Measurements from ENCODE around the gene TENM3.

TENM3 gene

GRCh38 chr4:182680234-182680653, 437.0 kb downstream of the TENM3 start:
- no peaks in the 10 kb centered on the region for H3K9me3 ChIP-seq (ENCODE audit: control insufficient read depth, low read length)
- no peaks in the 10 kb centered on the region for H3K4me1 ChIP-seq (ENCODE audit: control insufficient read depth, insufficient read depth, low read length, poor library complexity, severe bottlenecking)
- H3K27ac ChIP-seq (ENCODE audit: insufficient read depth, low read length, poor library complexity, severe bottlenecking) = no peak overlapping the region
- H3K36me3 ChIP-seq (ENCODE audit: control insufficient read depth, insufficient read depth, low read length) = no peaks in the 10 kb centered on the region
- no peaks in the 10 kb centered on the region for H3K27me3 ChIP-seq (replicated peaks; ENCODE audit: control insufficient read depth, insufficient read depth, low read length, poor library complexity, severe bottlenecking)
- DNase-seq = no peak
- H3K4me3 ChIP-seq (ENCODE audit: insufficient read depth, low read depth, low read length, poor library complexity, severe bottlenecking) = no peak overlapping the region

DNA sequence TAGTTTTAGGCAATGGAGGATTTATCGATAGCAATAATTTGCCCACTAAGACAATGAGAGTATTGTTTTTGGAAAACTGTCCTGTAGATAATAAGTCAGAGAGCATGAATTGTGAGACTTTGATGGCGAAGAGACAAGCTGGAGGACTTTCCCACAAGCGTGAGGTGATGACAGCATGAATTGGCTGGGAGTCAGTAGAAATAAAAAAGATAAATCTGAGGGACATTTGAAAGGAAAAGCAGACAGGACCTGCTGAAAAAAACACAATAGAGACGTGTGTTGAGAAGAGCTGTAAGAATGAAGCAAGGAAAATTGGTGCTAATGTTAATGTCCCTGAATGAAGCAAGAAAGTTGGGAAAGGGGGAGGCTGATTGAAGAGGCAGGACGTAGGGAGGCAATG, 440.5 kb downstream of the TENM3 start:
- DNase-seq = no peak
- H3K36me3 ChIP-seq (ENCODE audit: control insufficient read depth, insufficient read depth, low read length) = no peaks in the 10 kb centered on the region

GRCh38 chr4:182684796-182685195, 441.6 kb downstream of the TENM3 start:
- Histone ChIP-seq H3K4me3 (ENCODE audit: insufficient read depth, low read depth, low read length, poor library complexity, severe bottlenecking) (no peak overlapping the region), H3K36me3 (ENCODE audit: control insufficient read depth, insufficient read depth, low read length) (no peaks in the 10 kb centered on the region), H3K4me1 (ENCODE audit: control insufficient read depth, insufficient read depth, low read length, poor library complexity, severe bottlenecking) (no peaks in the 10 kb centered on the region), H3K27me3 (replicated peaks; ENCODE audit: control insufficient read depth, insufficient read depth, low read length, poor library complexity, severe bottlenecking) (no peaks in the 10 kb centered on the region), H3K9me3 (ENCODE audit: control insufficient read depth, low read length) (no peaks in the 10 kb centered on the region), H3K27ac (ENCODE audit: insufficient read depth, low read length, poor library complexity, severe bottlenecking) (no peak overlapping the region)
- no peak for DNase-seq

More for the DNA sequence above, 440.5 kb downstream of the TENM3 start:
- Histone ChIP-seq H3K27me3 (replicated peaks; ENCODE audit: control insufficient read depth, insufficient read depth, low read length, poor library complexity, severe bottlenecking) (no peaks in the 10 kb centered on the region), H3K4me1 (ENCODE audit: control insufficient read depth, insufficient read depth, low read length, poor library complexity, severe bottlenecking) (no peaks in the 10 kb centered on the region), H3K9me3 (ENCODE audit: control insufficient read depth, low read length) (no peaks in the 10 kb centered on the region), H3K27ac (ENCODE audit: insufficient read depth, low read length, poor library complexity, severe bottlenecking) (no peak overlapping the region), H3K4me3 (ENCODE audit: insufficient read depth, low read depth, low read length, poor library complexity, severe bottlenecking) (no peak overlapping the region)

DNA sequence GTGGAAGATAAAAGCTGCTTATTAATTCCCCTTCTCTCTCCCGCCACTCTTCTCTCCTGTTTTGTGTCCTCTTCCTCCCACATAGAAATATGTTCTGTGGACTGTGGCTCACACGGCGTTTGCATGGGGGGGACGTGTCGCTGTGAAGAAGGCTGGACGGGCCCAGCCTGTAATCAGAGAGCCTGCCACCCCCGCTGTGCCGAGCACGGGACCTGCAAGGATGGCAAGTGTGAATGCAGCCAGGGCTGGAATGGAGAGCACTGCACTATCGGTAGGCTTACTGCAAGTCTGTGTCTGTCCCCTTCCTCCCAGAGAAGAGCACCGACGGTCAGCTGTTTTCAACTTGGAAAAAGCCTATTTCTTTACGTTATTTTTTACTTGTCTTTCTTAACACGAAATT, 444.9 kb downstream of the TENM3 start:
- H3K27ac ChIP-seq (ENCODE audit: insufficient read depth, low read length, poor library complexity, severe bottlenecking) = no peak overlapping the region
- H3K36me3 ChIP-seq (ENCODE audit: control insufficient read depth, insufficient read depth, low read length) = no peaks in the 10 kb centered on the region
- no peaks in the 10 kb centered on the region for H3K4me1 ChIP-seq (ENCODE audit: control insufficient read depth, insufficient read depth, low read length, poor library complexity, severe bottlenecking)
- no peak overlapping the region for H3K4me3 ChIP-seq (ENCODE audit: insufficient read depth, low read depth, low read length, poor library complexity, severe bottlenecking)
- no peak for DNase-seq
- no peaks in the 10 kb centered on the region for H3K9me3 ChIP-seq (ENCODE audit: control insufficient read depth, low read length)
- no peaks in the 10 kb centered on the region for H3K27me3 ChIP-seq (replicated peaks; ENCODE audit: control insufficient read depth, insufficient read depth, low read length, poor library complexity, severe bottlenecking)

- Histone ChIP-seq H3K27ac (ENCODE audit: insufficient read depth, low read length, poor library complexity, severe bottlenecking) (no peak overlapping the region), H3K36me3 (ENCODE audit: control insufficient read depth, insufficient read depth, low read length) (no peaks in the 10 kb centered on the region), H3K9me3 (ENCODE audit: control insufficient read depth, low read length) (no peaks in the 10 kb centered on the region), H3K27me3 (replicated peaks; ENCODE audit: control insufficient read depth, insufficient read depth, low read length, poor library complexity, severe bottlenecking) (no peaks in the 10 kb centered on the region), H3K4me3 (ENCODE audit: insufficient read depth, low read depth, low read length, poor library complexity, severe bottlenecking) (no peak overlapping the region), H3K4me1 (ENCODE audit: control insufficient read depth, insufficient read depth, low read length, poor library complexity, severe bottlenecking) (no peaks in the 10 kb centered on the region)
- no peak for DNase-seq
These were observed 451.3 kb downstream of the TENM3 start for GRCh38 chr4:182694551-182694950.

DNA sequence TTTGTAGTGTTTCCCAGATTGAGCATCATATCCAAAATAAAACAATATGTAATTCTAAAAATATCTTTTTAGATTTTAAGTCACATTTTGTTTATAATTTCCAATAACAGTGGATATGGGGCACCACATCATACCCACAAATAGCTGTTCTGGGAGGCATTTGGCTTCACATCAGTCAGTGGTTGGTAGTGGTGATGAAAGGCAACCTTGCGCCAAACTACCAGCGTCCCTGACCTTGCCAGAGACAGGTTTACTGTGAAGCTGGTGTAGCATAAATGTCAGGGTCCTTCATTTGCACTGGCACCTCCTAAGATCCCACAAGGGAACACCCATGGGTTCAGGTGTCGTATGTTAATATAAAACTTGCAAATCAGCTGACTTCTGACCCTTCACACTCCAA, 451.8 kb downstream of the TENM3 start:
- H3K9me3 ChIP-seq (ENCODE audit: control insufficient read depth, low read length) = no peaks in the 10 kb centered on the region
- H3K4me3 ChIP-seq (ENCODE audit: insufficient read depth, low read depth, low read length, poor library complexity, severe bottlenecking) = no peak overlapping the region

DNA sequence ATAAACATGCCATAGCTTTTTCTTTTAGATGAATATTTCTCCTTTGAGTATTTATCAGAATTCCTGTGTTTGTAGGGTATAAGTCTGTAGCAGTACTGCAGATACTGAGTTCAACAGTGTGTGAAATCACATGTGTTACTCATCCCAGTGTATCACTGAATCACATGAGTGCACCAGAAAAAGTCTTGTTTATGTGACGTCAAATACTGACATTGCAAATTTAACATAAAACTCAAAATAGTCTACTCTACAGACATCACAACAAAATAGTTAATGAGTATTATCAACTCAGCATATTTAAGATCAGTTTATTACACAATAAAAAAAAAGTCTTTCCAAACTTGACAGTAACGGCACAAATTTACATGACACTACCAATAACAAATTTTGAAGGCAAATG, 452.6 kb downstream of the TENM3 start:
- Histone ChIP-seq H3K4me3 (ENCODE audit: insufficient read depth, low read depth, low read length, poor library complexity, severe bottlenecking) (no peak overlapping the region), H3K27ac (ENCODE audit: insufficient read depth, low read length, poor library complexity, severe bottlenecking) (no peak overlapping the region), H3K36me3 (ENCODE audit: control insufficient read depth, insufficient read depth, low read length) (no peaks in the 10 kb centered on the region), H3K27me3 (replicated peaks; ENCODE audit: control insufficient read depth, insufficient read depth, low read length, poor library complexity, severe bottlenecking) (no peaks in the 10 kb centered on the region), H3K4me1 (ENCODE audit: control insufficient read depth, insufficient read depth, low read length, poor library complexity, severe bottlenecking) (no peaks in the 10 kb centered on the region), H3K9me3 (ENCODE audit: control insufficient read depth, low read length) (no peaks in the 10 kb centered on the region)
- DNase-seq = no peak

More for the DNA sequence above, 451.8 kb downstream of the TENM3 start:
- Histone ChIP-seq H3K27ac (ENCODE audit: insufficient read depth, low read length, poor library complexity, severe bottlenecking) (no peak overlapping the region), H3K36me3 (ENCODE audit: control insufficient read depth, insufficient read depth, low read length) (no peaks in the 10 kb centered on the region), H3K27me3 (replicated peaks; ENCODE audit: control insufficient read depth, insufficient read depth, low read length, poor library complexity, severe bottlenecking) (no peaks in the 10 kb centered on the region), H3K4me1 (ENCODE audit: control insufficient read depth, insufficient read depth, low read length, poor library complexity, severe bottlenecking) (no peaks in the 10 kb centered on the region)
- DNase-seq = no peak

DNA sequence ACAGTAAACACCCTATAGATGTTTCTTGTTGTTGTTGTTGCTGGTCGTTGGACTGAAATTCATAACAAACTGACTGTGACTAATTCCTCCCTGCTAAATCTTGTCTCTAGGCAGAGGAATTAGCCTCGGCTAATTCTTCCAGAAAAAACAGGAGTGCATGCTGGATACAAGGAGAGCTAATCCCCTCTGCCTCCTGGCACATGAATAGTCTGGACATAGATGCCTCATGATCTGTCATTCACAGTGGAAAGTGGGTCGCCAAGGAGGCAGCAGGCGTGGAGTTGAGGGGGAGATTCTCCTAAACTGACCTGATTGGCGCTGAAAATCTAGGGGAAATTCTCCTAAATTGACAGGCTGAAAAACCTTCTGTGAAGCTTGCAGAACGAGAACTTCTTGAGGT, 453.9 kb downstream of the TENM3 start:
- no peak for DNase-seq
- Histone ChIP-seq H3K4me3 (ENCODE audit: insufficient read depth, low read depth, low read length, poor library complexity, severe bottlenecking) (no peak overlapping the region), H3K9me3 (ENCODE audit: control insufficient read depth, low read length) (no peaks in the 10 kb centered on the region), H3K27me3 (replicated peaks; ENCODE audit: control insufficient read depth, insufficient read depth, low read length, poor library complexity, severe bottlenecking) (no peaks in the 10 kb centered on the region), H3K4me1 (ENCODE audit: control insufficient read depth, insufficient read depth, low read length, poor library complexity, severe bottlenecking) (no peaks in the 10 kb centered on the region), H3K27ac (ENCODE audit: insufficient read depth, low read length, poor library complexity, severe bottlenecking) (no peak overlapping the region), H3K36me3 (ENCODE audit: control insufficient read depth, insufficient read depth, low read length) (no peaks in the 10 kb centered on the region)

DNA sequence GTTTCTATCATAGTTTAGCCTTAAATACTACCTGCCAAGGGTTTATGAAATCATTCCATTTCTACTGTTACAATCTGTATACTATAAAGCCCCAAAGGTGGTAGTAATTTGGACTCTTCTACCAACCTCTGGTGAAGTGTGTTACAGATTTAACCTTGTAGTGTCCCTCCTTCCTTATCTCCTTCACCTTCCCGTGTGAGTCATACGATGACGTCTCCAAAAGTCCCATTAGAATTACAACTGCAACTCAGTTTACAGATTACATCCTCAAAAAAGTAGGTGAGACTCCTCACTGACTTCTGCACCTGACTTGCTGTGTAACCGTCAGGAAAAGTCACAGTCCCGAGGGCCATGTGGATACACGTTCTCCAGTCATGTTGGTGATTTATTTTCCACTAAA, 455.0 kb downstream of the TENM3 start:
- Histone ChIP-seq H3K27me3 (replicated peaks; ENCODE audit: control insufficient read depth, insufficient read depth, low read length, poor library complexity, severe bottlenecking) (no peaks in the 10 kb centered on the region), H3K36me3 (ENCODE audit: control insufficient read depth, insufficient read depth, low read length) (no peaks in the 10 kb centered on the region)
- DNase-seq = no peak

DNA sequence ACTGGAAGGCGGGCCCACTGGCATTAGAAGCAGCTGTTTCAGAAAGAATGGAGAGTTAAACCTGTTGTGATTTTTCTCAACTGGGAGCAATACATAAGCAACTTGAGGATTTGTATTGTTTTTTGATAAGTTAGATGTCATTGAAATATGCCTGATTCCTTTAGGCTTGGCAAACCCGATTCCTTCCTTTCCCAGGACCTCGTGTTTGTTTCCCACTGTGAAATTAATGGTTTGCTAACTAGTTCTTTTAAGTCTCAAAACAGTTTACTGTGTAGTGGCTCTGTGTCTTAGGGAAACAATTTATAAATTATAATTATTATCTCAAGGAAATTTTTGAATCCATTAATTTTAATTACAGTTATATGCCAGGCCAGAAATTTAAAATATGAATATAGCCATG, 456.0 kb downstream of the TENM3 start:
- Histone ChIP-seq H3K27ac (ENCODE audit: insufficient read depth, low read length, poor library complexity, severe bottlenecking) (no peak overlapping the region), H3K4me1 (ENCODE audit: control insufficient read depth, insufficient read depth, low read length, poor library complexity, severe bottlenecking) (no peaks in the 10 kb centered on the region), H3K4me3 (ENCODE audit: insufficient read depth, low read depth, low read length, poor library complexity, severe bottlenecking) (no peak overlapping the region), H3K36me3 (ENCODE audit: control insufficient read depth, insufficient read depth, low read length) (no peaks in the 10 kb centered on the region), H3K27me3 (replicated peaks; ENCODE audit: control insufficient read depth, insufficient read depth, low read length, poor library complexity, severe bottlenecking) (no peaks in the 10 kb centered on the region), H3K9me3 (ENCODE audit: control insufficient read depth, low read length) (no peaks in the 10 kb centered on the region)
- DNase-seq = no peak

More for the DNA sequence above, 455.0 kb downstream of the TENM3 start:
- H3K27ac ChIP-seq (ENCODE audit: insufficient read depth, low read length, poor library complexity, severe bottlenecking) = no peak overlapping the region
- no peak overlapping the region for H3K4me3 ChIP-seq (ENCODE audit: insufficient read depth, low read depth, low read length, poor library complexity, severe bottlenecking)
- no peaks in the 10 kb centered on the region for H3K9me3 ChIP-seq (ENCODE audit: control insufficient read depth, low read length)
- H3K4me1 ChIP-seq (ENCODE audit: control insufficient read depth, insufficient read depth, low read length, poor library complexity, severe bottlenecking) = no peaks in the 10 kb centered on the region

DNA sequence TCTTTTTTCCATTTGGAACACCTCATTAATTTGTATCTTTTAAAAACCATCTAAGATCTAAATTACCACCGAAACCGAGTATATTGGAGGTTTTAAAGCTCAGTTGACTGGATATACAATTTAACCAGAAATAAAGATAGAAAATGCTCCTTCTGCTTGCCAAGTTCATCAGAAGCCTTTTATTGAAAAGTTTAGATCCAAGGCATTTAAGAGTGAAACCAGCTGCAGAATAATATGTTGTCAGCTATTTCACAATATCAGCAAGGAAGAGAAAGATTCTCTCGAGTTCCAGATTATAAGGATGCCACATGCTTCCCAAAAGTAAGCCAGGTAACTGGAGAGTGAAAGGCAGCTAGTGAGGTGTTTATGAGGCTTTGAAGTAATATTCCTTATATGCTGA, 456.6 kb downstream of the TENM3 start:
- Histone ChIP-seq H3K4me1 (ENCODE audit: control insufficient read depth, insufficient read depth, low read length, poor library complexity, severe bottlenecking) (no peaks in the 10 kb centered on the region), H3K27ac (ENCODE audit: insufficient read depth, low read length, poor library complexity, severe bottlenecking) (no peak overlapping the region), H3K27me3 (replicated peaks; ENCODE audit: control insufficient read depth, insufficient read depth, low read length, poor library complexity, severe bottlenecking) (no peaks in the 10 kb centered on the region), H3K36me3 (ENCODE audit: control insufficient read depth, insufficient read depth, low read length) (no peaks in the 10 kb centered on the region), H3K9me3 (ENCODE audit: control insufficient read depth, low read length) (no peaks in the 10 kb centered on the region), H3K4me3 (ENCODE audit: insufficient read depth, low read depth, low read length, poor library complexity, severe bottlenecking) (no peak overlapping the region)
- DNase-seq = no peak

Measured in effector memory CD4-positive, alpha-beta T cell (primary cell).